OCI-LY1 (cell line): ENCODE data around the gene MOB3A.

ENCODE experiments used
- CTCF ChIP-seq: fragments of 200-600 bp; sonication (generic), shearing (Covaris generic); IDR thresholded peaks from 2 replicates; pipeline ENCODE4 v1.5.1; 2017; ENCODE audit warnings: mild to moderate bottlenecking, antibody characterized with exemption, low read length, moderate library complexity, mixed read lengths
- EZH2 ChIP-seq: fragments of 200-600 bp; sonication (generic), shearing (Covaris generic); IDR thresholded peaks from 2 replicates; pipeline ENCODE4 v1.8.0; 2017; ENCODE audit warnings: borderline replicate concordance, mixed run types, mild to moderate bottlenecking, antibody characterized with exemption, low read length, moderate library complexity, mixed read lengths

- TF ChIP-seq CTCF: no peak
- TF ChIP-seq EZH2: no peak
Measured at GRCh38 chr19:2122982-2123381, 26.9 kb upstream of the MOB3A start.
